WTC11 (cell line): Measurements from ENCODE around the gene WSCD1. TPM values are rescaled to one million over a fixed set of nuclear protein-coding genes. Genes with fewer than 3 reads are reported as not detected.

Source experiments
- ATAC-seq: fragments of 200-7000 bp; cut with Tn5 transposase; 2 replicates; pipeline ENCODE4 v1.10.0; 2021; ENCODE audit warnings: mild to moderate bottlenecking, moderate library complexity
- CTCF ChIA-PET: fragments of 300-600 bp; sonication (Branson Sonifier 250); formaldehyde crosslinking; loops from one replicate; lab custom pipeline; 2021; ENCODE audit warnings: antibody characterized with exemption; lab: Charles Lee
- POLR2A ChIA-PET: fragments of 350-600 bp; sonication (Branson Sonifier 250); formaldehyde crosslinking; loops from one replicate; lab custom pipeline; 2021; ENCODE audit warnings: antibody characterized with exemption; lab: Charles Lee
- DNase-seq: peaks from one replicate; pipeline ENCODE4 v3.0.0; 2021; ENCODE audit warnings: low spot score
- H3K27ac Mint-ChIP-seq: 2 replicates; pipeline ENCODE4 v1.8.0; 2021; ENCODE audit warnings: mixed read lengths
- H3K27me3 Mint-ChIP-seq: 2 replicates; pipeline ENCODE4 v1.8.0; 2021; ENCODE audit warnings: low read depth, mild to moderate bottlenecking, moderate library complexity, mixed read lengths
- H3K36me3 Mint-ChIP-seq: 2 replicates; pipeline ENCODE4 v1.8.0; 2021; ENCODE audit warnings: mixed read lengths
- H3K4me1 Mint-ChIP-seq: 2 replicates; pipeline ENCODE4 v1.8.0; 2022; ENCODE audit warnings: mixed read lengths
- H3K4me3 Mint-ChIP-seq: 2 replicates; pipeline ENCODE4 v1.8.0; 2021; ENCODE audit warnings: mild to moderate bottlenecking, moderate library complexity, mixed read lengths
- H3K9me3 Mint-ChIP-seq: 2 replicates; pipeline ENCODE4 v1.8.0; 2021; ENCODE audit warnings: mixed read lengths
- AR ChIP-seq: fragments of 250-450 bp; sonication (Bioruptor Pico); IDR thresholded peaks from 2 replicates; pipeline ENCODE4 v1.9.0; 2021; ENCODE audit warnings: mild to moderate bottlenecking
- CREB1 ChIP-seq: sonication (generic); formaldehyde crosslinking; IDR thresholded peaks from 2 replicates; pipeline ENCODE4 v1.8.0; 2023; ENCODE audit warnings: mild to moderate bottlenecking, missing genetic modification reagents
- CREM ChIP-seq: sonication (generic); formaldehyde crosslinking; IDR thresholded peaks from 2 replicates; pipeline ENCODE4 v1.8.1; 2022; ENCODE audit warnings: mild to moderate bottlenecking, missing genetic modification reagents, moderate library complexity
- ERG ChIP-seq: fragments of 250-450 bp; sonication (Bioruptor Pico); IDR thresholded peaks from 2 replicates; pipeline ENCODE4 v1.8.0; 2021; ENCODE audit warnings: mild to moderate bottlenecking
- GRHL2 ChIP-seq: fragments of 250-450 bp; sonication (Bioruptor Pico); IDR thresholded peaks from 2 replicates; pipeline ENCODE4 v1.8.0; 2022; ENCODE audit warnings: mild to moderate bottlenecking, moderate library complexity; ENCODE audit not compliant: insufficient replicate concordance, severe bottlenecking
- HMGXB4 ChIP-seq: sonication (generic); formaldehyde crosslinking; IDR thresholded peaks from 2 replicates; pipeline ENCODE4 v1.8.1; 2023; ENCODE audit warnings: mild to moderate bottlenecking, moderate library complexity, missing genetic modification reagents
- MXD4 ChIP-seq: fragments of 250-450 bp; sonication (Bioruptor Pico); IDR thresholded peaks from 2 replicates; pipeline ENCODE4 v1.8.0; 2021; ENCODE audit warnings: mild to moderate bottlenecking, moderate library complexity, borderline replicate concordance
- MYBL2 ChIP-seq: sonication (generic); formaldehyde crosslinking; IDR thresholded peaks from 2 replicates; pipeline ENCODE4 v1.8.1; 2023; ENCODE audit warnings: mild to moderate bottlenecking, moderate library complexity, missing genetic modification reagents
- NFYB ChIP-seq: sonication (generic); formaldehyde crosslinking; conservative IDR thresholded peaks from 2 replicates; pipeline ENCODE4 v1.8.0; 2022; ENCODE audit warnings: low read depth, missing genetic modification reagents
- RORB ChIP-seq: fragments of 250-450 bp; sonication (Bioruptor Pico); IDR thresholded peaks from 2 replicates; pipeline ENCODE4 v1.9.0; 2021; ENCODE audit warnings: mild to moderate bottlenecking
- ZBTB43 ChIP-seq: sonication (generic); formaldehyde crosslinking; IDR thresholded peaks from 2 replicates; pipeline ENCODE4 v1.8.1; 2023; ENCODE audit warnings: mild to moderate bottlenecking, missing genetic modification reagents
- ZNF121 ChIP-seq: sonication (generic); formaldehyde crosslinking; IDR thresholded peaks from 2 replicates; pipeline ENCODE4 v1.8.0; 2023; ENCODE audit warnings: missing genetic modification reagents
- ZNF219 ChIP-seq: sonication (generic); formaldehyde crosslinking; IDR thresholded peaks from 2 replicates; pipeline ENCODE4 v1.8.0; 2023; ENCODE audit warnings: missing genetic modification reagents, mild to moderate bottlenecking, borderline replicate concordance
- ZNF532 ChIP-seq: fragments of 250-450 bp; sonication (Bioruptor Pico); IDR thresholded peaks from 2 replicates; pipeline ENCODE4 v1.9.0; 2021; ENCODE audit warnings: mild to moderate bottlenecking, borderline replicate concordance
- total RNA-seq: library from RNA; stranded (reverse); gene quantifications from 3 replicates; pipeline ENCODE4 v1.2.3, GENCODE V29; 2021

The WSCD1 gene
- total RNA-seq, 1 experiment from 2014 or later, result 57.5 TPM

GRCh38 chr17:6046431-6046830, 23.7 kb upstream of the WSCD1 start (continued):
- no peak for TF ChIP-seq ZNF532 (CRISPR knock-in tag)
- no peak for TF ChIP-seq GRHL2 (CRISPR knock-in tag)
- no peak for TF ChIP-seq CREM (CRISPR knock-in tag)
- no peak for TF ChIP-seq CREB1 (CRISPR knock-in tag)
- no peak for TF ChIP-seq AR (CRISPR knock-in tag)
- no peak for TF ChIP-seq RORB (CRISPR knock-in tag)
- TF ChIP-seq MYBL2 (CRISPR knock-in tag), result no peak

- TF ChIP-seq ZNF121, result no peak
- no peak for TF ChIP-seq MXD4 (CRISPR knock-in tag)
- no peak for TF ChIP-seq ZNF219 (CRISPR knock-in tag)
- TF ChIP-seq ERG (CRISPR knock-in tag), result no peak
- no peak for TF ChIP-seq NFYB (CRISPR knock-in tag)
- no peak for TF ChIP-seq HMGXB4 (CRISPR knock-in tag)
- no peak for TF ChIP-seq ZBTB43 (CRISPR knock-in tag)
- CTCF ChIA-PET, result interaction anchor here (1.0 to 1.1 kb wide), 2 partner anchors 253 to 460 kb away, joined by 4 read pairs; no protein-coding TSS in a partner anchor
- Mint-ChIP-seq H3K27me3 (no peaks in the 10 kb centered on the region), H3K4me3 (no peak overlapping the region), H3K9me3 (no peaks in the 10 kb centered on the region), H3K27ac (no peak overlapping the region), H3K4me1 (no peaks in the 10 kb centered on the region), H3K36me3 (no peaks in the 10 kb centered on the region)
- no peak for DNase-seq
- ATAC-seq, result no peak
- POLR2A ChIA-PET, result interaction anchor here (0.6 kb wide), 1 partner anchor 59 kb away, joined by 3 read pairs; no protein-coding TSS in a partner anchor
Observed at GRCh38 chr17:6046931-6047330, 23.2 kb upstream of the WSCD1 start.
